H1 (cell line): ENCODE data around the gene KRTAP10-5. TPM values are rescaled to one million over a fixed set of nuclear protein-coding genes. Genes with fewer than 3 reads are reported as not detected.

Experiments used
- CTCF ChIA-PET: fragments of 300-600 bp; sonication (Branson Sonifier 250); formaldehyde crosslinking; loops from one replicate; lab custom pipeline; 2021; ENCODE audit not compliant: partially characterized antibody; lab: Charles Lee
- POLR2A ChIA-PET: fragments of 300-600 bp; sonication (Branson Sonifier 250); formaldehyde crosslinking; loops from one replicate; lab custom pipeline; 2021; ENCODE audit warnings: inconsistent platforms; ENCODE audit not compliant: partially characterized antibody; lab: Charles Lee
- DNase-seq, 2 experiments: peaks; one replicate each; pipeline versions ENCODE4 v3.0.0 to v3.0.0-alpha.2; 2010 to 2022; ENCODE audit warnings: low spot score in 2 of 2, low read depth in 1 of 2, mixed read lengths in 1 of 2
- FAIRE-seq: peaks from 2 replicates; lab custom pipeline; 2011; peaks lifted over from hg19 to GRCh38; lab: Jason Lieb, UNC
- H2AFZ ChIP-seq: 2 replicates; pipeline ENCODE4 v1.8.1; 2012; ENCODE audit warnings: low read length, inconsistent platforms
- H2AK5ac ChIP-seq: 2 replicates; pipeline ENCODE4 v1.6.1; 2013; ENCODE audit warnings: low read depth, low read length
- H2BK120ac ChIP-seq: replicated peaks from 2 replicates; pipeline ENCODE3; 2013; ENCODE audit warnings: low read depth, low read length, inconsistent platforms
- H2BK12ac ChIP-seq: 2 replicates; pipeline ENCODE4 v1.6.1; 2013; ENCODE audit warnings: low read depth, low read length
- H2BK15ac ChIP-seq: 2 replicates; pipeline ENCODE4 v1.6.1; 2013; ENCODE audit warnings: low read length
- H2BK20ac ChIP-seq: 2 replicates; pipeline ENCODE4 v1.6.1; 2013; ENCODE audit warnings: low read length
- H2BK5ac ChIP-seq: 2 replicates; pipeline ENCODE4 v1.6.1; 2013; ENCODE audit warnings: low read depth, low read length
- H3K14ac ChIP-seq: 2 replicates; pipeline ENCODE4 v1.6.1; 2013; ENCODE audit warnings: inconsistent platforms; ENCODE audit not compliant: insufficient read length
- H3K18ac ChIP-seq: 2 replicates; pipeline ENCODE4 v1.6.1; 2013; ENCODE audit warnings: low read length; ENCODE audit errors: extremely low read depth
- H3K23ac ChIP-seq: 2 replicates; pipeline ENCODE4 v1.6.1; 2013; ENCODE audit warnings: inconsistent platforms; ENCODE audit not compliant: insufficient read length
- H3K23me2 ChIP-seq: 2 replicates; pipeline ENCODE4 v1.6.1; 2013; ENCODE audit warnings: low read depth, low read length
- H3K27ac ChIP-seq: 2 replicates; pipeline ENCODE4 v1.6.1; 2011; ENCODE audit warnings: low read depth, low read length, inconsistent platforms
- H3K27me3 ChIP-seq, 4 experiments: replicated peaks in 1 of 4; 1 replicate in 1 of 4; 2 replicates in 3 of 4; pipeline versions ENCODE4 v1.6.1 to v1.8.1; 2011 to 2013; ENCODE audit warnings: low read length in 3 of 4, mild to moderate bottlenecking in 3 of 4, inconsistent platforms in 2 of 4, mixed read lengths in 2 of 4, moderate library complexity in 1 of 4; ENCODE audit not compliant: control insufficient read depth in 3 of 4, insufficient read depth in 3 of 4; ENCODE audit errors: extremely low read depth in 1 of 4
- H3K36me3 ChIP-seq, 4 experiments: 2 replicates each; pipeline versions ENCODE4 v1.6.1 to v1.8.1; 2011 to 2013; ENCODE audit warnings: mild to moderate bottlenecking in 4 of 4, low read length in 3 of 4, moderate library complexity in 2 of 4, control low read depth in 1 of 4, inconsistent platforms in 1 of 4; ENCODE audit not compliant: insufficient read depth in 4 of 4, control insufficient read depth in 2 of 4
- H3K4ac ChIP-seq: replicated peaks from 2 replicates; pipeline ENCODE3; 2013; ENCODE audit warnings: low read length, low read depth, mixed read lengths, inconsistent platforms; ENCODE audit not compliant: insufficient read length
- H3K4me1 ChIP-seq, 4 experiments: replicated peaks in 1 of 4; 1 replicate in 1 of 4; 2 replicates in 3 of 4; pipeline versions ENCODE4 v1.6.1 to v1.8.1; 2011 to 2013; ENCODE audit warnings: low read length in 3 of 4, inconsistent platforms in 2 of 4, mixed read lengths in 1 of 4; ENCODE audit not compliant: insufficient read depth in 4 of 4, control insufficient read depth in 3 of 4
- H3K4me2 ChIP-seq, 2 experiments: 2 replicates each; pipeline versions ENCODE4 v1.6.1 to v1.8.1; 2011 to 2013; ENCODE audit warnings: low read depth in 2 of 2, low read length in 2 of 2, control low read depth in 1 of 2, inconsistent platforms in 1 of 2, mild to moderate bottlenecking in 1 of 2; ENCODE audit not compliant: insufficient read depth in 1 of 2
- H3K4me3 ChIP-seq, 4 experiments: fragments of 200-600, 300-600 bp in 1 of 4; sonication (generic), shearing (Covaris generic), sonication (Bioruptor Twin) in 1 of 4; 2 replicates each; pipeline versions ENCODE4 v1.5.1 to v1.8.1; 2011 to 2016; ENCODE audit warnings: low read length in 4 of 4, low read depth in 3 of 4, control low read depth in 2 of 4, inconsistent platforms in 2 of 4, mild to moderate bottlenecking in 2 of 4, mixed read lengths in 1 of 4, moderate library complexity in 1 of 4; ENCODE audit not compliant: insufficient read depth in 2 of 4; ENCODE audit errors: extremely low read depth in 1 of 4
- H3K56ac ChIP-seq: replicated peaks from 2 replicates; pipeline ENCODE3; 2013; ENCODE audit warnings: low read depth, mild to moderate bottlenecking, mixed read lengths, low read length, inconsistent platforms; ENCODE audit not compliant: insufficient read length
- H3K79me1 ChIP-seq: 2 replicates; pipeline ENCODE4 v1.6.1; 2013; ENCODE audit warnings: low read depth, low read length, control low read depth
- H3K79me2 ChIP-seq, 2 experiments: 2 replicates each; pipeline versions ENCODE4 v1.6.1 to v1.8.1; 2012 to 2013; ENCODE audit warnings: low read length in 2 of 2, mild to moderate bottlenecking in 2 of 2, inconsistent platforms in 1 of 2; ENCODE audit not compliant: insufficient read depth in 2 of 2, control insufficient read depth in 1 of 2
- H3K9ac ChIP-seq, 4 experiments: replicated peaks in 1 of 4; 1 replicate in 1 of 4; 2 replicates in 3 of 4; pipeline versions ENCODE4 v1.6.1 to v1.8.1; 2011 to 2013; ENCODE audit warnings: low read depth in 3 of 4, low read length in 3 of 4, control low read depth in 2 of 4, mild to moderate bottlenecking in 2 of 4, moderate library complexity in 2 of 4, inconsistent platforms in 1 of 4; ENCODE audit errors: extremely low read depth in 1 of 4
- H3K9me3 ChIP-seq, 2 experiments: 2 replicates each; pipeline versions ENCODE4 v1.6.1 to v1.8.1; 2012 to 2013; ENCODE audit warnings: mild to moderate bottlenecking in 2 of 2, moderate library complexity in 2 of 2, control low read depth in 1 of 2, inconsistent platforms in 1 of 2, low read depth in 1 of 2, low read length in 1 of 2, mixed read lengths in 1 of 2; ENCODE audit not compliant: insufficient read depth in 2 of 2
- H4K20me1 ChIP-seq, 2 experiments: replicated peaks in 1 of 2; 2 replicates each; pipeline versions ENCODE3 to v1.8.1; 2011 to 2013; ENCODE audit warnings: inconsistent platforms in 2 of 2, low read length in 2 of 2, mild to moderate bottlenecking in 1 of 2; ENCODE audit not compliant: insufficient read depth in 2 of 2, control insufficient read depth in 1 of 2
- H4K5ac ChIP-seq: 2 replicates; pipeline ENCODE4 v1.6.1; 2013; ENCODE audit warnings: low read length, low read depth, mixed read lengths, inconsistent platforms; ENCODE audit not compliant: insufficient read length
- H4K8ac ChIP-seq: 2 replicates; pipeline ENCODE4 v1.8.0; 2013; ENCODE audit warnings: mild to moderate bottlenecking, moderate library complexity, low read length, inconsistent platforms; ENCODE audit not compliant: insufficient read depth; ENCODE audit errors: extremely low read depth
- H4K91ac ChIP-seq: replicated peaks from 2 replicates; pipeline ENCODE3; 2013; ENCODE audit warnings: low read length, mixed read lengths, inconsistent platforms; ENCODE audit not compliant: insufficient read length
- ATF3 ChIP-seq: IDR thresholded peaks from 2 replicates; pipeline ENCODE4 v1.6.1; 2011; ENCODE audit warnings: low read depth, mild to moderate bottlenecking, low read length; ENCODE audit not compliant: insufficient read depth
- CREB1 ChIP-seq: IDR thresholded peaks from 2 replicates; pipeline ENCODE4 v1.6.1; 2012; ENCODE audit warnings: inconsistent platforms
- CTBP2 ChIP-seq: IDR thresholded peaks from 2 replicates; pipeline ENCODE4 v1.7.0; 2011; ENCODE audit warnings: borderline replicate concordance, mild to moderate bottlenecking, moderate library complexity, mixed read lengths, low read length; ENCODE audit not compliant: insufficient read depth, insufficient read length
- EZH2 ChIP-seq: fragments of 200-600 bp; sonication (generic); IDR thresholded peaks from 2 replicates; pipeline ENCODE4 v1.7.1; 2012; ENCODE audit warnings: low read depth, mild to moderate bottlenecking, moderate library complexity, low read length, inconsistent platforms; ENCODE audit not compliant: severe bottlenecking
- FOSL1 ChIP-seq: IDR thresholded peaks from 2 replicates; pipeline ENCODE4 v1.6.1; 2011; ENCODE audit warnings: mild to moderate bottlenecking, low read depth, low read length, moderate library complexity; ENCODE audit not compliant: insufficient read depth
- HDAC2 ChIP-seq, 2 experiments: fragments of 300-600 bp in 1 of 2; sonication (generic) in 1 of 2; IDR thresholded peaks; 2 replicates each; pipeline ENCODE4 v1.6.1; 2011 to 2012; ENCODE audit warnings: low read depth in 2 of 2, low read length in 2 of 2, mild to moderate bottlenecking in 2 of 2, moderate library complexity in 2 of 2, borderline replicate concordance in 1 of 2, inconsistent platforms in 1 of 2
- JUN ChIP-seq: IDR thresholded peaks from 2 replicates; pipeline ENCODE4 v1.6.1; 2011; ENCODE audit warnings: low read depth, mild to moderate bottlenecking, improper control_type of control experiment, low read length
- KDM5A ChIP-seq: fragments of 200-600 bp; IDR thresholded peaks from 2 replicates; pipeline ENCODE4 v1.7.1; 2012; ENCODE audit warnings: mild to moderate bottlenecking, low read length, inconsistent platforms, mixed read lengths
- PHF8 ChIP-seq: fragments of 200-600 bp; sonication (generic); conservative IDR thresholded peaks from 2 replicates; pipeline ENCODE4 v1.7.1; 2012; ENCODE audit warnings: low read depth, mild to moderate bottlenecking, inconsistent platforms, low read length, moderate library complexity
- RXRA ChIP-seq: IDR thresholded peaks from 2 replicates; pipeline ENCODE4 v1.6.1; 2011; ENCODE audit warnings: low read depth, mild to moderate bottlenecking, low read length, moderate library complexity; ENCODE audit not compliant: insufficient read depth
- SP1 ChIP-seq: IDR thresholded peaks from 2 replicates; pipeline ENCODE4 v1.6.1; 2011; ENCODE audit warnings: low read depth, low read length
- SUZ12 ChIP-seq: fragments of 200-600 bp; sonication (generic); IDR thresholded peaks from 2 replicates; pipeline ENCODE4 v1.6.1; 2012; ENCODE audit warnings: mild to moderate bottlenecking, inconsistent platforms, low read length, moderate library complexity, mixed read lengths
- TBP ChIP-seq: IDR thresholded peaks from 2 replicates; pipeline ENCODE4 v1.6.1; 2011; ENCODE audit warnings: low read depth, low read length, improper control_type of control experiment
- WGBS, 2 experiments: shearing (Covaris generic) in 1 of 2; methylation state at CpG; one replicate each; pipeline versions ENCODE4 v1.1.6 to v1.1.7; 2013 to 2015; ENCODE audit warnings: low lambda C conversion rate in 2 of 2, mixed read lengths in 2 of 2, inconsistent platforms in 1 of 2, low coverage in 1 of 2, missing lambda C conversion rate in 1 of 2; ENCODE audit not compliant: insufficient replicate concordance in 2 of 2, insufficient coverage in 1 of 2, insufficient read length in 1 of 2; ENCODE audit errors: extremely low coverage in 1 of 2, missing lambda C conversion rate in 1 of 2; 5-methylcytosine and 5-hydroxymethylcytosine counted together
- polyA plus RNA-seq, 7 experiments: library from polyadenylated mRNA; depleted of rRNA in 3 of 7; stranded (reverse) in 5 of 7; unstranded in 2 of 7; fragments of >200 nt in 5 of 7; fragments of 200-250 nt in 2 of 7; gene quantifications; 1 replicate in 5 of 7; 2 replicates in 1 of 7; 4 replicates in 1 of 7; pipeline versions ENCODE4 v1.2.1 to v1.2.3, GENCODE V29; 2011 to 2013; ENCODE audit warnings: missing spikeins in 2 of 7, mixed read lengths in 2 of 7
- total RNA-seq: library from RNA; stranded (reverse); fragmentation: NEBNext Ultra II Directional; extraction: Animal tissue kit (Norgen Biotek cat#: 25700); gene quantifications from 2 replicates; pipeline ENCODE4 v1.2.1, GENCODE V29; 2021

Gene KRTAP10-5
- total and polyA plus RNA-seq, 2 of the 8 experiments (the other 6 are each of a cell fraction or from before 2014, with no cell fraction given) = 0.09 TPM; not detected in 1

- 73% methylated on average over 4 of the region's 4 CpGs; no CpG with 5 or more reads in 1 of the 2 experiments for WGBS, 2 experiments
- Histone ChIP-seq H3K79me2 (no peaks in the 10 kb centered on the region), H2BK15ac (no peak overlapping the region), H3K27me3 (no peaks in the 10 kb centered on the region; a peak in 1 of 7 replicates), H2BK12ac (no peak overlapping the region), H2BK120ac (no peak overlapping the region), H3K4me1 (peaks cover 0 to 11% (median 0%) of the 10 kb centered on the region in 4 experiments; a peak in 1 of 7 replicates), H3K36me3 (no peaks in the 10 kb centered on the region), H4K5ac (no peak overlapping the region), H3K27ac (no peak overlapping the region), H3K56ac (no peak overlapping the region), H2BK20ac (no peak overlapping the region), H3K9ac (no peak overlapping the region), H2AK5ac (no peak overlapping the region), H3K23ac (no peak overlapping the region), H3K14ac (no peak overlapping the region), H2BK5ac (no peak overlapping the region), H2AFZ (no peak overlapping the region), H3K9me3 (peaks cover 7 to 13% of the 10 kb centered on the region in 2 experiments; a peak in 3 of 4 replicates), H3K4me3 (no peak overlapping the region), H3K18ac (no peak overlapping the region), H3K4me2 (no peak overlapping the region), H4K20me1 (no peaks in the 10 kb centered on the region), H4K8ac (no peak overlapping the region; the same call in 1 of the 2 replicates), H3K23me2 (no peaks in the 10 kb centered on the region; the same call in 1 of the 2 replicates), H4K91ac (no peak overlapping the region), H3K79me1 (no peaks in the 10 kb centered on the region), H3K4ac (no peak overlapping the region)
- ChIA-PET POLR2A (interaction anchor here (1.1 kb wide), 1 partner anchor 21 kb away, joined by 4 read pairs; no protein-coding TSS in a partner anchor), CTCF (interaction anchor here (0.9 to 1.1 kb wide), 2 partner anchors 18 to 116 kb away, joined by 3 read pairs; no protein-coding TSS in a partner anchor)
- DNase-seq (no peak), FAIRE-seq (no peak)
- TF ChIP-seq ATF3 (no peak), SP1 (no peak), CTBP2 (no peak), RXRA (no peak), EZH2 (no peak), TBP (no peak), JUN (no peak), CREB1 (no peak), KDM5A (no peak), PHF8 (no peak), FOSL1 (no peak), HDAC2 (IDR thresholded peaks at IDR 0.05; ENCODE audit: borderline replicate concordance in 1 of 2, low read depth in 2 of 2, low read length in 2 of 2) (no peak), SUZ12 (no peak)
Observed at GRCh38 chr21:44571296-44571695, 9.1 kb downstream of the KRTAP10-5 start.
